HCT116 (cell line): ENCODE data around the gene HDAC10. TPM values are rescaled to one million over a fixed set of nuclear protein-coding genes. Genes with fewer than 3 reads are reported as not detected.

Experiments
- ATAC-seq: fragments of 200-7000 bp; cut with Tn5 transposase; 2 replicates; pipeline ENCODE4 v1.9.1; 2020; ENCODE audit warnings: mild to moderate bottlenecking, moderate library complexity
- BruUV-seq: library from RNA; stranded (reverse); fragments of 400-500 nt; replicated peaks from 2 replicates; lab custom pipeline; 2021; lab: Mats Ljungman, UMichigan
- CTCF ChIA-PET: fragments of 300-600 bp; sonication (Branson Sonifier 250); formaldehyde crosslinking; loops from one replicate; lab custom pipeline; 2021; ENCODE audit warnings: antibody characterized with exemption; lab: Charles Lee
- POLR2A ChIA-PET: fragments of 300-600, 350-600 bp; sonication (Branson Sonifier 250); formaldehyde crosslinking; loops from one replicate; lab custom pipeline; 2021; ENCODE audit warnings: antibody characterized with exemption; lab: Charles Lee
- RAD21 ChIA-PET, 2 experiments: fragments of 300-600 bp; sonication (Branson Sonifier 250); formaldehyde crosslinking; loops; one replicate each; lab custom pipeline; 2023; ENCODE audit warnings: low total read pairs in 2 of 2; ENCODE audit not compliant: uncharacterized antibody in 2 of 2, unreplicated experiment in 2 of 2, low non-redundant PET in 1 of 2; lab: Charles Lee
- DNase-seq: peaks from one replicate; pipeline ENCODE4 v3.0.0-alpha.2; 2010; ENCODE audit warnings: low read depth, low spot score
- H2AFZ ChIP-seq: fragments of 200-600 bp; shearing (Covaris generic), sonication (generic); 2 replicates; pipeline ENCODE4 v1.6.1; 2017; ENCODE audit warnings: low read depth, mixed run types, mixed read lengths, antibody characterized with exemption, low read length; ENCODE audit not compliant: poor library complexity, severe bottlenecking
- H3K27ac ChIP-seq: 2 replicates; pipeline ENCODE4 v1.5.1; 2012; ENCODE audit warnings: low read depth, low read length
- H3K27me3 ChIP-seq: fragments of 200-600 bp; sonication (generic); 2 replicates; pipeline ENCODE4 v1.6.1; 2016; ENCODE audit warnings: mixed run types, low read length, mixed read lengths; ENCODE audit not compliant: insufficient read depth
- H3K36me3 ChIP-seq, 2 experiments: fragments of 200-500 bp in 1 of 2; fragments of 200-600 bp in 1 of 2; sonication (Bioruptor generic) in 1 of 2; sonication (generic) in 1 of 2; 2 replicates each; pipeline versions ENCODE4 v1.5.1 to v1.6.1; 2014 to 2016; ENCODE audit warnings: low read length in 2 of 2, inconsistent platforms in 1 of 2, mixed read lengths in 1 of 2, mixed run types in 1 of 2; ENCODE audit not compliant: insufficient read depth in 2 of 2, control insufficient read depth in 1 of 2
- H3K4me1 ChIP-seq, 2 experiments: fragments of 200-600 bp in 1 of 2; sonication (generic) in 1 of 2; 2 replicates each; pipeline versions ENCODE4 v1.5.1 to v1.6.1; 2012 to 2017; ENCODE audit warnings: low read length in 2 of 2, inconsistent platforms in 1 of 2, mild to moderate bottlenecking in 1 of 2, mixed read lengths in 1 of 2, mixed run types in 1 of 2, moderate library complexity in 1 of 2; ENCODE audit not compliant: insufficient read depth in 2 of 2, control insufficient read depth in 1 of 2
- H3K4me2 ChIP-seq: fragments of 200-600 bp; sonication (generic); 2 replicates; pipeline ENCODE4 v1.6.1; 2017; ENCODE audit warnings: mixed run types, low read length, mixed read lengths
- H3K4me3 ChIP-seq, 2 experiments: fragments of 200-600 bp in 1 of 2; sonication (generic) in 1 of 2; replicated peaks in 1 of 2; 2 replicates each; pipeline ENCODE4 v1.5.1; 2011 to 2016; ENCODE audit warnings: low read length in 2 of 2, control low read depth in 1 of 2, low read depth in 1 of 2, mild to moderate bottlenecking in 1 of 2, mixed read lengths in 1 of 2, mixed run types in 1 of 2
- H3K79me2 ChIP-seq: fragments of 200-600 bp; sonication (generic); 2 replicates; pipeline ENCODE4 v1.6.1; 2017; ENCODE audit warnings: mild to moderate bottlenecking, mixed run types, low read length, moderate library complexity, mixed read lengths; ENCODE audit not compliant: insufficient read depth
- H3K9ac ChIP-seq: fragments of 200-600 bp; sonication (generic); 2 replicates; pipeline ENCODE4 v1.6.1; 2016; ENCODE audit warnings: low read length, mixed read lengths
- H3K9me2 ChIP-seq: fragments of 200-600 bp; sonication (generic), shearing (Covaris generic); 2 replicates; pipeline ENCODE4 v1.6.1; 2017; ENCODE audit warnings: mixed run types, mild to moderate bottlenecking, moderate library complexity; ENCODE audit not compliant: insufficient read depth
- H3K9me3 ChIP-seq, 2 experiments: fragments of 200-500 bp in 1 of 2; fragments of 200-600 bp in 1 of 2; sonication (Bioruptor generic) in 1 of 2; sonication (generic) in 1 of 2; 2 replicates each; pipeline ENCODE4 v1.6.1; 2014 to 2017; ENCODE audit warnings: low read length in 2 of 2, mixed read lengths in 2 of 2, inconsistent platforms in 1 of 2, low read depth in 1 of 2, mild to moderate bottlenecking in 1 of 2, mixed run types in 1 of 2, moderate library complexity in 1 of 2; ENCODE audit not compliant: control insufficient read depth in 1 of 2, insufficient read depth in 1 of 2
- H4K20me1 ChIP-seq: fragments of 200-600 bp; sonication (generic), shearing (Covaris generic); 2 replicates; pipeline ENCODE4 v1.6.1; 2017; ENCODE audit warnings: mixed run types, mild to moderate bottlenecking, moderate library complexity; ENCODE audit not compliant: insufficient read depth
- CBX3 ChIP-seq: IDR thresholded peaks from 2 replicates; pipeline ENCODE4 v1.6.1; 2012; ENCODE audit warnings: low read depth
- CEBPB ChIP-seq: IDR thresholded peaks from 2 replicates; pipeline ENCODE4 v1.6.1; 2012; ENCODE audit warnings: low read depth
- CTCF ChIP-seq, 3 experiments: fragments of 200-600 bp in 1 of 3; sonication (generic) in 1 of 3; IDR thresholded peaks in 2 of 3; conservative IDR thresholded peaks in 1 of 3; 2 replicates each; pipeline ENCODE4 v1.5.1; 2012 to 2017; ENCODE audit warnings: low read depth in 2 of 3, low read length in 2 of 3, antibody characterized with exemption in 1 of 3, borderline replicate concordance in 1 of 3, control low read depth in 1 of 3, mild to moderate bottlenecking in 1 of 3, mixed read lengths in 1 of 3, mixed run types in 1 of 3, moderate library complexity in 1 of 3; ENCODE audit not compliant: insufficient read depth in 1 of 3
- EGR1 ChIP-seq: IDR thresholded peaks from 2 replicates; pipeline ENCODE4 v1.6.1; 2012; ENCODE audit warnings: low read depth
- ELF1 ChIP-seq: IDR thresholded peaks from 2 replicates; pipeline ENCODE4 v1.6.1; 2012; ENCODE audit warnings: low read depth, borderline replicate concordance
- EZH2 ChIP-seq: fragments of 200-600 bp; sonication (generic); IDR thresholded peaks from 2 replicates; pipeline ENCODE4 v1.6.1; 2017; ENCODE audit warnings: antibody characterized with exemption, mixed run types
- JUND ChIP-seq: IDR thresholded peaks from 2 replicates; pipeline ENCODE4 v1.6.1; 2012
- POLR2A ChIP-seq: IDR thresholded peaks from 2 replicates; pipeline ENCODE4 v1.7.0; 2011; ENCODE audit warnings: borderline replicate concordance; ENCODE audit not compliant: insufficient read depth, insufficient read length; ENCODE audit errors: extremely low read depth
- POLR2AphosphoS5 ChIP-seq: IDR thresholded peaks from 2 replicates; pipeline ENCODE4 v1.6.1; 2011; ENCODE audit warnings: mild to moderate bottlenecking, low read depth, low read length, moderate library complexity
- RAD21 ChIP-seq: IDR thresholded peaks from 2 replicates; pipeline ENCODE4 v1.6.1; 2012; ENCODE audit warnings: low read depth, mild to moderate bottlenecking
- SIN3A ChIP-seq: IDR thresholded peaks from 2 replicates; pipeline ENCODE4 v1.6.1; 2012; ENCODE audit warnings: low read depth
- TCF7L2 ChIP-seq: IDR thresholded peaks from 2 replicates; pipeline ENCODE4 v1.7.0; 2011; ENCODE audit warnings: borderline replicate concordance, inconsistent platforms; ENCODE audit not compliant: insufficient read depth, insufficient read length; ENCODE audit errors: extremely low read depth
- YY1 ChIP-seq: IDR thresholded peaks from 2 replicates; pipeline ENCODE4 v1.6.1; 2011; ENCODE audit warnings: low read length, low read depth, moderate library complexity, mild to moderate bottlenecking; ENCODE audit not compliant: insufficient replicate concordance; ENCODE audit errors: extremely low read depth
- ZBTB33 ChIP-seq: IDR thresholded peaks from 2 replicates; pipeline ENCODE4 v1.6.1; 2011; ENCODE audit warnings: mild to moderate bottlenecking, low read length, moderate library complexity; ENCODE audit not compliant: insufficient replicate concordance; ENCODE audit errors: extremely low read depth
- ZFX ChIP-seq: fragments of 450-650 bp; IDR thresholded peaks from 2 replicates; pipeline ENCODE4 v1.6.1; 2017
- ZNF274 ChIP-seq: fragments of 200-500 bp; sonication (Bioruptor generic); IDR thresholded peaks from 2 replicates; pipeline ENCODE4 v1.6.1; 2014; ENCODE audit warnings: mild to moderate bottlenecking, low read depth, low read length, inconsistent platforms
- intact Hi-C: fragments of 100-400 bp; cut with micrococcal nuclease; formaldehyde crosslinking; loops from 2 replicates; pipeline ENCODE4 v1.10.0; 2022
- total RNA-seq: library from RNA; stranded (reverse); gene quantifications from one replicate; pipeline ENCODE4 v1.2.1, GENCODE V29; 2021; ENCODE audit not compliant: unreplicated experiment
- TF ChIP-seq, protein P1 (sequence below): IDR thresholded peaks from 2 replicates; pipeline ENCODE4 v1.6.1; 2012
- TF ChIP-seq, protein P2 (sequence below): IDR thresholded peaks from 2 replicates; pipeline ENCODE4 v1.6.1; 2012; ENCODE audit warnings: low read depth
- TF ChIP-seq, protein P3 (sequence below): IDR thresholded peaks from 2 replicates; pipeline ENCODE4 v1.6.1; 2012

Gene HDAC10
- total RNA-seq, 1 experiment from 2014 or later: 67.5 TPM

DNA sequence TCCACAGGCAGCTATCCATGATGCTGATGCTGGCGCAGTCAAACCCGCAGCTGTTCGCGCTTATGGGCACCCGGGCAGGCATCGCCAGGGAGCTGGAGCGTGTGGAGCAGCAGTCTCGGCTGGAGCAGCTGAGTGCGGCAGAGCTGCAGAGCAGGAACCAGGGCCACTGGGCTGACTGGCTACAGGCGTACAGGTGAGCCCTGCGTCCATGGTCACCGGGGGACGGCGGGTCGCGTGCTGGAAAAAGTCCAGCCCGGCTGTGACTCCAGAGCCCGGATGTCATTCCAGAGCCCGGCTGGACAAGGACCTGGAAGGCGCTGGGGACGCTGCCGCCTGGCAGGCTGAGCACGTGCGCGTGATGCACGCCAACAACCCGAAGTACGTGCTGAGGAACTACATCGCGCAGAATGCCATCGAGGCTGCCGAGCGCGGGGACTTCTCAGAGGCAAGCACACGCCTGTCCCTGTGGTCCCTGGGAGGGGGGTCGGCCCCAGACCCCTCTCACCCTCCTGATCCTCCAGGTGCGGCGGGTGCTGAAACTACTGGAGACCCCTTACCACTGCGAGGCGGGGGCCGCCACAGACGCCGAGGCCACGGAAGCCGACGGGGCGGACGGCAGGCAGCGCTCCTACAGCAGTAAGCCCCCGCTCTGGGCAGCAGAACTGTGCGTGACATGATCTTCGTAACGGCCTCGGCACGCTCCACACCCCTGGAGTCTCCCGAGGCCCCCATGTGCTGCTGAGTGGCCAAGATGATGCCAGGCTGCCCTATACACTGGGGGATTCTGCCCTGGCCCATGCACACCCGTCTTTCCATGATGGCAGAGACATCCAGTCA, 34.2 kb downstream of the HDAC10 start:
- BruUV-seq: no TSS peak
- Histone ChIP-seq H3K27ac (no peak overlapping the region), H2AFZ (no peak overlapping the region), H3K36me3 (peaks cover 26 to 57% of the 10 kb centered on the region in 2 experiments), H3K4me1 (peaks cover 0 to 8% of the 10 kb centered on the region in 2 experiments; a peak in 3 of 4 replicates), H3K9ac (no peak overlapping the region), H3K79me2 (peaks cover 16% of the 10 kb centered on the region; the same call in 1 of the 2 replicates), H3K4me2 (no peak overlapping the region), H4K20me1 (no peaks in the 10 kb centered on the region), H3K4me3 (no peak overlapping the region), H3K27me3 (no peaks in the 10 kb centered on the region), H3K9me2 (no peaks in the 10 kb centered on the region), H3K9me3 (no peaks in the 10 kb centered on the region)
- ChIA-PET CTCF (no interaction called here), RAD21 (no interaction called here), POLR2A (no interaction called here)
- DNase-seq: no peak
- intact Hi-C loops: no loop called here
- no peak for ATAC-seq
- no peak for TF ChIP-seq CEBPB
- no peak for TF ChIP-seq POLR2A
- no peak for TF ChIP-seq ZFX
- TF ChIP-seq POLR2AphosphoS5: no peak
- no peak for TF ChIP-seq RAD21
- TF ChIP-seq JUND: no peak
- no peak for TF ChIP-seq ELF1
- TF ChIP-seq TCF7L2: no peak
- TF ChIP-seq ZBTB33: no peak
- TF ChIP-seq ZNF274: no peak
- TF ChIP-seq, protein P1, sequence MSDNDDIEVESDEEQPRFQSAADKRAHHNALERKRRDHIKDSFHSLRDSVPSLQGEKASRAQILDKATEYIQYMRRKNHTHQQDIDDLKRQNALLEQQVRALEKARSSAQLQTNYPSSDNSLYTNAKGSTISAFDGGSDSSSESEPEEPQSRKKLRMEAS: no peak
- no peak for TF ChIP-seq YY1
- no peak for TF ChIP-seq SIN3A
- TF ChIP-seq, protein P2, sequence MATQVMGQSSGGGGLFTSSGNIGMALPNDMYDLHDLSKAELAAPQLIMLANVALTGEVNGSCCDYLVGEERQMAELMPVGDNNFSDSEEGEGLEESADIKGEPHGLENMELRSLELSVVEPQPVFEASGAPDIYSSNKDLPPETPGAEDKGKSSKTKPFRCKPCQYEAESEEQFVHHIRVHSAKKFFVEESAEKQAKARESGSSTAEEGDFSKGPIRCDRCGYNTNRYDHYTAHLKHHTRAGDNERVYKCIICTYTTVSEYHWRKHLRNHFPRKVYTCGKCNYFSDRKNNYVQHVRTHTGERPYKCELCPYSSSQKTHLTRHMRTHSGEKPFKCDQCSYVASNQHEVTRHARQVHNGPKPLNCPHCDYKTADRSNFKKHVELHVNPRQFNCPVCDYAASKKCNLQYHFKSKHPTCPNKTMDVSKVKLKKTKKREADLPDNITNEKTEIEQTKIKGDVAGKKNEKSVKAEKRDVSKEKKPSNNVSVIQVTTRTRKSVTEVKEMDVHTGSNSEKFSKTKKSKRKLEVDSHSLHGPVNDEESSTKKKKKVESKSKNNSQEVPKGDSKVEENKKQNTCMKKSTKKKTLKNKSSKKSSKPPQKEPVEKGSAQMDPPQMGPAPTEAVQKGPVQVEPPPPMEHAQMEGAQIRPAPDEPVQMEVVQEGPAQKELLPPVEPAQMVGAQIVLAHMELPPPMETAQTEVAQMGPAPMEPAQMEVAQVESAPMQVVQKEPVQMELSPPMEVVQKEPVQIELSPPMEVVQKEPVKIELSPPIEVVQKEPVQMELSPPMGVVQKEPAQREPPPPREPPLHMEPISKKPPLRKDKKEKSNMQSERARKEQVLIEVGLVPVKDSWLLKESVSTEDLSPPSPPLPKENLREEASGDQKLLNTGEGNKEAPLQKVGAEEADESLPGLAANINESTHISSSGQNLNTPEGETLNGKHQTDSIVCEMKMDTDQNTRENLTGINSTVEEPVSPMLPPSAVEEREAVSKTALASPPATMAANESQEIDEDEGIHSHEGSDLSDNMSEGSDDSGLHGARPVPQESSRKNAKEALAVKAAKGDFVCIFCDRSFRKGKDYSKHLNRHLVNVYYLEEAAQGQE: no peak
- no peak for TF ChIP-seq CBX3
- TF ChIP-seq, protein P3, sequence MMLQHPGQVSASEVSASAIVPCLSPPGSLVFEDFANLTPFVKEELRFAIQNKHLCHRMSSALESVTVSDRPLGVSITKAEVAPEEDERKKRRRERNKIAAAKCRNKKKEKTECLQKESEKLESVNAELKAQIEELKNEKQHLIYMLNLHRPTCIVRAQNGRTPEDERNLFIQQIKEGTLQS: no peak
- TF ChIP-seq CTCF (IDR thresholded peaks at IDR 0.05 in 2 of 3, conservative IDR thresholded peaks at IDR 0.05 in 1 of 3; ENCODE audit: borderline replicate concordance in 1 of 3, insufficient read depth in 1 of 3, low read depth in 2 of 3, low read length in 2 of 3): no peak
- no peak for TF ChIP-seq EGR1
- TF ChIP-seq EZH2: no peak
